NCI-H345 treated with DMSO at 0.1 percent for 48 hours (cell line): ENCODE data around the gene KLHDC9.
"Not testable (repeated sequence)": the region's sequence is repeated elsewhere in the genome, so short reads cannot be mapped to it uniquely, and the experiment has no call there.

Experiments
- DNase-seq: peaks from one replicate; lab custom pipeline; 2025; ENCODE audit not compliant: unreplicated experiment; lab: John Stamatoyannopoulos, UW

The KLHDC9 gene

DNA sequence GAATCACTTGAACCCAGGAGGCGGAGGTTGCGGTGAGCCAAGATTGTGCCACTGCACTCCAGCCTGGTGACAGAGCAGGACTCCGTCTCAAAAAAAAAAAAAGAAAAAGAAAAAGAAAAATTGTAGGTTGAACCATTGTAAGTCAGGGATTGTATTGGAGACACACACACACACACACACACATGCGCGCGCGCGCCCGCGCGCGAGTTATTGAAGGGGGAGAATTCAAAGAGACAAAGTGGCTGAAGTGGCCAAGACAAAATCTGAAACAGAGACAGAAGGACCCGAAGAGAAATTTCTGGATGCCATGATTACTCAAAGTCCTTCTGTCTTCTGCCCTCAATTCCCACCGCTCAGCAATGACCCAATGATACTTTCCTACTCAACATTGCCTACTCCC, 3.7 kb upstream of the KLHDC9 start:
- DNase-seq, result no peak

DNA sequence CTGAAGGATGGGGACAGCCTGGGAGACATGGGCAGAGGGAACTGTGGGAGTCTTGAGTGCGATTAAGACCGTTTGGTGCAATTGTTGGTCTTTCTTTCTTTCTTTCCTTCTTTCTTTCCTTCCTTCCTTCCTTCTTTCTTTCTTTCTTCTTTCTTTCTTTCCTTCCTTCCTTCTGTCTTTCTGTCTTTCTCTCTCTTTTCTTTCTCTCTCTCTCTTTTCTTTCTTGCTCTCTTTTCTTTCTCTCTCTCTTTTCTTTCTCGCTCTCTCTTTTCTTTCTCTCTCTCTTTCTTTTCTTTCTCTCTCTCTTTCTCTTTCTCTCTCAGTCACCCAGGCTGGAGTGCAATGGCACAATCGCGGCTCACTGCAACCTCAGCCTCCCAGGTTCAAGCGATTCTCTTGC, 2.9 kb upstream of the KLHDC9 start:
- DNase-seq, result no peak

DNA sequence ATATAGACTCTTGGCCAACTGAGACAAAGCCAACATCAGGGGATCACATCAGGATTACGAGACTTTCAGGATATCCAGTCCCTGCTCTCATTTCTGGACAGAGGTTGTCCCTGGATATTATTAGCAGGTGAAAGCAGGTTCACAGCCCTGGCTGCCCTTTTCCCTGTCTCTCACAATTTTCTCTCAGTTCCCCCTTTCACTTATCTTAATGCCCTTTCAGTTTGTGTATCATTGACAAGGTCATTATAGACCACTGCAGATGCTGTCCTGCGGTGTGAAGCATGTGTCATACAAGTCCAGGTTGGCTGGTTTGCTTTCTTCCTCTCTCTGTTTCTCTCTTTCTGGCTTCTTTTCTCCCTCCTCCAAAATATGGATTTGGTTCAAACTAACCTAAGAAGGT, 2.1 kb upstream of the KLHDC9 start:
- no peak for DNase-seq

DNA sequence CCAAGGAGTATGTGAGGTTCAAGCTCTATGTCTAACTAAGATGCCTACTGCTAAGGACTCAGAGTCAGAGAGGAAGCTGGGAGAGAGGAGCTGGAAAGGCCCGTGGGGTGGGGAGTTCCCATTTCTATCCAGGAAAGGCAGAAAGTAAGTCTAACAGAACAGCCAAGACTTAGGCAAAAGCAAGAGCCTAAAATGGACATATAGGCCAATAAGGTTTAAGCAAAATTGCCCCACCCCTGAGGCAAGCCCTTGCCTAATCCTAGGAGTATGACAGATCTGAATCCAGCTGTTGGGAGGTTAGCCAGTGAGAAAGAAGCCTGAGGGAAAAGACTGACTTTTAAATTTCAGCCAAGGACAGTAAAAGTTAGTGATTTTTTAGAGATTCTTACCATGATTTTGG, 1.6 kb upstream of the KLHDC9 start:
- no peak for DNase-seq

DNA sequence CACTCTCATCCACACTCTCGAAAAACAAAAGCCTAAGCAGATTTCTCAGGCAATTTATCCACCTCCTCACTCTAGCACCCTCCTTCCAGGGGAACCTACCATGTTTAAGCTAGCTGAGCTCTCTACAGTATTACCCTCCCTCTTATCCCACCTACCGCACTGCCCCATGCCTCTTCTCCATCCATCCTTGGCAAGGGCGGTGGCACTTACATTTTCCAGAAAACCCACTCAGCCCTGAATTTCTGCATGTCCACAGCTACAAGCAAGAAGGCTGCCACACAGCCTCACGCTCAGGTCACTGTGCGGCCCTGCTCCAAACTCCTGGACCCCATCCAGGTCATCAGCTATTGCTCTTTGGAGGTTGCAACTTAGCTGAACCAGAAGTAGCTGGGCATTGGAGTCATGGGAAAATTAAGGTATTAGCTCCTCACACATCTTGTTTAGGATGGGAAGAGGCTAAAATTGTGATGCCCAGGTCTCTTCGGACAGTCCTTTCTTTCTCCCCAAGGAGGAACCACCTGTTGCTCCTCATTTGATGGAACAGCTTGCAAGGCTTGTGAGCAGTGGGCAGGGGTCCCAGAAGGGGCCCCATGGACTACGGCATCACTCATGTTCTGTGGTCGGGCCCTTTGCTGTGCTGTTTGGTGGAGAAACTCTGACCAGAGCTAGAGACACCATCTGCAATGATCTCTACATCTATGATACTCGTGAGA, 1.1 kb downstream of the KLHDC9 start:
- no peak for DNase-seq

DNA sequence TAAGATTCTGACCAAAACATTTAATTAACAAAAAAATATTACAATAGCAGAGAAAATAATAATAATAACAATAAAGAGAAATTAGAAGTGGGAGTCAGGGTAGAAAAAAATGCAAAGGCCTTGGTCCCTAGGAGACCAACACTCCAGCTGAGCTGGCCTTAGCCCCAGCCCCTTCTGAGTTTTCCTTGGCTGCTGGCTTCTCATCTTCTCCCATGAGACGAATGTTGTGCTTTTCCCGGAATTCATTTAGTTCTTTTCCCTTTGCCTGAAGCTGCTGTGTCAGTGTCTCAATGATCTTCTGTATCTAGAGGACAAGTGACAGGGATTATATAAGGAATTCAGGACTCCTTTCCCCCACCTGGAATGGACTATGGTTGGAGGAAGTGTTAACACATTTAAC, 2.4 kb downstream of the KLHDC9 start:
- DNase-seq, result no peak

DNA sequence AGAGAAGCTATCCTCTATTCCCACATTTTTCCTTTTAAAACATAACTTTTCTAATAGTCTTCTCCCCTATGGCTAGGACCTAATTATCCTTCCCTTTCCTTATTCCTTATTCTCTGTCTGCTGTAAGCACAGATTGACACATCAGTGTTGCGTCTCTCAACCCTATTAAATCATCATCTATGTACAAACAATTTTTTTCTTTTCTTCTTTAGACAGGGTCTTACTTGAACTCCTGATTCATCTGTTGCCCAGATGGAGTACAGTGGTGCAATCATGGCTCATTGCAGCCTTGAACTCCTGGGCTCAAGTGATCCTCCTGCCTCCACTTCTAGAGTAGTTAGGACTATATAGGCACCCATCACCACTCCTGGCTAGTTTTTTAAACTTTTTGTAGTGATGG, 8.3 kb downstream of the KLHDC9 start:
- DNase-seq, result no peak

DNA sequence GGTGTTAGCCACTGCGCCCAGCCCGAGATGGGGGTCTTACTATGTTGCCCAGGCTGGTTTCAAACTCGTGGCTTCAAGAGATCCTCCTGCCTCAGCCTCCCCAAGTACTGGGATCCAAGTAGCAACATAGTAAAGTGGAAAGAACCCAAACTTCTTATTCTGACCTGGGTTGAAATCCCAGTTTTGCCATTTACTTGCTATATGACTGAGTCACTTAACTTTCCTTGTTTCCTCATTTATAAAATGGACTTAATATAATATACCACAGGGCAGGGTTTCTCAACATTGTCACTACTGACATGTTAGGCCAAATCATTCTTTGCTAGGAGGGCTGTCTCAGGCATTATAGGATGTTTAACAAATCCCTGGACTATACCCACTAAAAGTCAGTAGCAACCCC, 13.0 kb downstream of the KLHDC9 start:
- no peak for DNase-seq

DNA sequence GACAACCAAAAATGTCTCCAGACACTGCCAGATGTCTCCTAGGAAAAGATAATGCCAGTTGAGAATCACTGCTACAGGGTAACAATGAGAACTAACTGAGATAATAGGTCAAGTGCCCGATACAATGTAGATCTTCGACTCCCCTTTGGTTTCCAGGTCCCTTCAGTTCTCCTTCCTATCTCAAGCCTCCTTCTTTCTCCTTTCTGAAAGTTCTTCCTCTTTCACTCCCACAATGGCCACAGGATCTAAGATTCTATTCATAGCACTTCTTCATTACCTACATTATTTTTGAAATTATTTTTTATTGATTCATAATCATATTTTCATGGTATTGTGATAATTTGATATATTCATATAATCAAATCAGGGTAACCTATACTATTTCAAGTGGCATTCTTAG, 13.4 kb downstream of the KLHDC9 start:
- no peak for DNase-seq

DNA sequence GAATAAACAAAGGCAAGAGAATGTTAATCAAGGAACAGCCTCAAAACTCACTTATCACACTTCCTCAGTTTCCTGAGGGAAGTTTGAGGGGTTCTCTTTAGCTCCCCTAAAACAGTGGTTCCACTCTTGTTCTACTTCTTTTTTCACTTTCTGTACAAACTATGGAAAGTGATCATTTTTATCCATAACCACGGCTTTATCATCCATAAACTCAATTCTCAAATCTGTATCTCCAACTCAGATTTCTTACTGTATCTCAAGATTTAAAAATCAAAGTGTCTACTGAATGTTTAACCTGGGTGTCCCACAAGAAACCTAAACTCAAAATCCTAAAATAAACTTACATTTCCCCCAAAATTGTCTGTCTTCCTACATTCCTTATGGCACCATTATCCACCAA, 15.8 kb downstream of the KLHDC9 start:
- no peak for DNase-seq

DNA sequence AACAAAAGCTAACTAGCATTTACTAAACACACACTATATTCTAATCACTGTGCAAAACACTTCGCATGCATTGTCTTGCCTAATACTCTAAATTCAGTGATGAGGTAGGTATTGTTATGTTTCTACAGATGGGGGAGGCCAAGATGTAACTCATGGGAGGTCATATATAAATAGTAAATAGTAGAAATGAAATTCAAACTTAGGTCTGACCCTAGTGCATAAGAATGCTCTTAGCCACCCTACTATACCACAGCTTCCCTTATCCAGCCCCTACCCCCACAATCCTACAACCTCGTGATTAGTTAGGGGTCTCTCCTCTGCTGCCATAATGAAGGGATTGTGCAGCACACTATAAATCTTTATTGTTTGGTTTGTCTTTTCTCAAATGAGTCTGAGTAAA, 16.4 kb downstream of the KLHDC9 start:
- DNase-seq, result no peak

DNA sequence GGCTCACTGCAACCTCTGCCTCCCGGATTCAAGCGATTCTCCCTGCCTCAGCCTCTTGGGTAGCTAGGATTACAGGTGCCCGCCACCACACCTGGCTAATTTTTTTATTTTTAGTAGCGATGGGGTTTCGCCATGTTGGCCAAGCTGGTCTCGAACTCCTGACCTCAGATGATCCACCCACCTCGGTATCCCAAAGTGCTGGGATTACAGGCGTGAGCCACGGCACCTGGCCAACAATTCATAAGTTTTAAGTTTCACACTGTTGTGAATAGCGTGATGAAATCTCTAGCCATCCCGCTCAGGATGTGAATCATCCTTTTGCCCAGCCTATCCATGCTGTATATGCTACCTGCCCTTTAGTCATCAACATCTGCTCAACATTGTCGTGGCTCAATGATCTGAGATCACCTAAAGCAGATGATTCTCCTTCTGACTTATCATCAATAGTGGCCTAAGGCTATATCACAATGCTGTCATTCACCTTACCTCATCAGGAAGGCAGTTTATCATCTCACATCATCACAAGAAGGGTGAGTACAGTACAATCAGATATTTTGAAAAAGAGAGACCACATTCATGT, 17.1 kb downstream of the KLHDC9 start:
- DNase-seq, result no peak

DNA sequence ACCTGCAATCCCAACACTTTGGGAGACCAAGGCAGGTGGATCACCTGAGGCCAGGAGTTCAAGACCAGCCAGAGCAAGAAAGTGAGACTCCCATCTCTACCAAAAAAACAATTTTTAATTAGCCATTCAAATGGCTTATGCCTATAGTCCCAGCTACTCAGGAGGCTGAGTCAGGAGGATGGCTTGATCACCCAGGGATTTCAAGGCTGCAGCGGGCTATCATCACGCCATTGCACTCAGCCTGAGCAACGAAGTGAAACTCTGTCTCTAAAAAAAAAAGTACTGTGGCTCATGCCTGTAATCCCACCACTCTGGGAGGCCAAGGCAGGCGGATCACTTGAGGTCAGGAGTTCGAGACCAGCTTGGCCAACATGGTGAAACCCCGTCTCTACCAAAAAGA, 17.8 kb downstream of the KLHDC9 start:
- not testable (repeated sequence) for DNase-seq

DNA sequence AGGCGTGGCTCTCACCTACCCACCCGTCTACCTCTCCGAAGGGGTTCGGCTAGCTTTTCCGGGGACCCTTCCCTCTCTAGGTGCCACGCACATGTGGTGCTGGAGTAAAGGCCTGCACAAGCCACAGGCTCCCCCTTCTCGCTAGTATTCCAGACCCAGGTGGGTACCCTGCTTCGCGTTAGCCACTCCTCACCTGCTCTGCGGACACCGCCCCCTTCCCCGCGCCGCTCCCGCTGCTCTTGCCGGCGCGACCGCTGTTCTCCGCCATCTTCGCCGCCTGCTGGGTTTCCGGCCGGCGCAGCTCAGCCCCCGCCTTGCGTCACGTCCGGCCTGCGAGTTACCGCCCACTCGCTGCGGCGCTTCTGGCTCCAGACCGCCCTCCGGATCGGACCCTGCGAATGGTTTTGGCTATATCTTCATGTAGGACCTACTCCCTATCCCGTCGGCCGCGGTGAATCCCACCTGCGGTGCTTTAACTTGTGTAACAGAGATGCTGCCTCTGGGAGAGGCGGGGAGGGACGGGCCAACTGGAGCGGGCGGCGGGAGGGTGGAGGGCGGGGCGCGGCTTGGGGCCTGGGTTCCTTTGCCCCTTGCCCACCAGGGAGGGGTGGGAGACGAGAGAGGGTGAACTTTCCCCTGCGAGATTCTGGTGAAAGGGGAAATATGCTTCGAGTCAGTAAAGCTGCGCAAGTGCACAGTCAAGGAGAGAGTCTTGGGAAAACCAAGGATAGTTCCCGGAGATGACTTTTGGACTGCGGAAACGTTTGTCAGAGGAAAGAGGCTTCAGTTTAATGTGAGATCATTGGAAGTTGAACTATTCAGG, 19.8 kb downstream of the KLHDC9 start, which contains the start of the genes NIT1 and PFDN2:
Gene NIT1, plus strand, starts transcription at position 347 of the 823 bp plus-strand sequence. Its CDS starts 72 bp downstream, at position 419.
Gene PFDN2, minus strand, starts transcription at position 279 of the 823 bp plus-strand sequence. Its CDS starts 11 bp downstream, at position 268.
- DNase-seq, result peak; percentile 87

DNA sequence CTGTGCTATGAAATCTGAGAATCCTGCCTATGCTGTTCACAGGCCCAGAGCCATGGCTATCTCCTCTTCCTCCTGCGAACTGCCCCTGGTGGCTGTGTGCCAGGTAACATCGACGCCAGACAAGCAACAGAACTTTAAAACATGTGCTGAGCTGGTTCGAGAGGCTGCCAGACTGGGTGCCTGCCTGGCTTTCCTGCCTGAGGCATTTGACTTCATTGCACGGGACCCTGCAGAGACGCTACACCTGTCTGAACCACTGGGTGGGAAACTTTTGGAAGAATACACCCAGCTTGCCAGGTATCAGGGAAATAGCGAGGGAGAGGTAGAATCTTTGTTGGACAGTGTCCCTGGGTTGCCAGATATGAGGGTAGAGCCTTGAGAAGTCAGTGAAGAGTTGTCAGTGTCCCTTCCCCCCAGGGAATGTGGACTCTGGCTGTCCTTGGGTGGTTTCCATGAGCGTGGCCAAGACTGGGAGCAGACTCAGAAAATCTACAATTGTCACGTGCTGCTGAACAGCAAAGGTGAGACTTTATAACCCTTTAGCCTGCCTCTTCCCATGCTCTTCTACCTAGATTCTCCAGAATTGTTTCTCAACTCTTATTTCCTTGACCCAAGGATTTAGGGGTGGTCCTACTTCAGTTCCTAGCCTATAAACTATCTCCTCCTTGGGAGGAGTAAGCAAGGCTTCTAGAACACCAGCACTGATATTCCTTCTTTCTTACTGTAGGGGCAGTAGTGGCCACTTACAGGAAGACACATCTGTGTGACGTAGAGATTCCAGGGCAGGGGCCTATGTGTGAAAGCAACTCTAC, 21.1 kb downstream of the KLHDC9 start:
- no peak for DNase-seq

DNA sequence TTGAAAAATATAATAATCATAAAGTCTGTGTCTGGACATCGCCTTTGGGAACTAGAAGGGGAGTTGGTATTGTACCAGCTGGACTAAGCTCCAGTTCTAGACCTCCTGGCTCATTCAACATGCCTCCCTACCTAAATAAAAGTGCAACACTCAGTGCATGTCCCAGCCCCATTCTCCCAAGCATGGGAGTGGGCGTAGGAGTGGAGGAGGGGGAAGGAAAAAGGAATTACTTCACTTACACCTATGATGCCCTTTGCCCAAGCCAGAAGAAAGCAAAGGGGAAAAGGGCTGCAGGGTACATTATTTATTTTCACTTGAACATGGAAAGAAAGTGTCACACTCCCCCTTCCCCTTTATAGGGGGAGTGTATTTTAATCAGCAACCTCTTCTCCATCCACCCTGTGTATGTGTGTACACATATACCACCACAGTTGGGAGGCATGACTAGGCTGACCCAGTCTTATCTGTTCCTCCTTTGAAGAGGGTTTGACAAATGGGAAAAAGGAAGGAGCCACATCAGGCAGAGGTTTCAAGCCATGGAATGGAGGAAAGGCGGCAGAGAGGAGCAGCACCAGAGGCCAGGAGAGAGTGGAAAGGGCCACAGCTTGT, 23.0 kb downstream of the KLHDC9 start:
- DNase-seq, result no peak

DNA sequence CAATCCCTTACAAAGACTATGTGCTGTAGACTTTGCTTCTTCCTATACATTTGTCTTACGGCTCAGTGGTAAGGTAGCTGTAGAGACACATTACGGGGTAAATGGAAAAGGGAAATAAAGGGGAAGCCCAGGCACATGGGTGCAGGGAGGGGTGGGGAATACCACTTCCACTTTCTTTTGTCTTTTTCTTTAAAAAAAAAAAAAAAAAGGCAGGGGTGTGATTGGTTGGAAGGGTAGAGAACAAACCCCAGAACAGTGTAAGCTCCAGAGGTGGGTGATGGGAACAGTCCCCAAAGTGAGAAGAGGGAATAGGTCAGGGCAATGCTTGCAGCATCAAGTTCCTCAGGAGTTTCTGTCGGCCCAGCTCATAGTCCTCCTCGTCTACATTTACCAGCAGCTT, 23.7 kb downstream of the KLHDC9 start:
- no peak for DNase-seq

DNA sequence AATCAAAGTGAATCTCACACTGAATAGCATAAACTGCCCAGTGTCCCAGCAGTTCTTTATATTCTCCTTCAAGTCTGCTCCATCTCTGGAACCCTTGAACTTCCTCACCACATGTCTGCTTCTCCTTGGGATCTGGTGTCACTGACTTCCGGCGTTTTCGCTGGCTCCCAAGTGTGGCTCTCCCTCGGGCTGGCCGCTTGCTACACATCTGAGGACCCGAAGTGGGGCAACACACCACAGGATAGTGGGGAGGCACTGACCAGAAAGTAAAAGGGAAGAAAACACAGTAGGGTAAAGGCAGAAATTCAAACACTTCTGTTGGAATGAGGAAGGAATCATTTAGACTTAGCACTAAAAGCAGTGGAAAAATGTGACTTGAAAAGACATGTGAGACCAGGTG, 24.8 kb downstream of the KLHDC9 start:
- no peak for DNase-seq

DNA sequence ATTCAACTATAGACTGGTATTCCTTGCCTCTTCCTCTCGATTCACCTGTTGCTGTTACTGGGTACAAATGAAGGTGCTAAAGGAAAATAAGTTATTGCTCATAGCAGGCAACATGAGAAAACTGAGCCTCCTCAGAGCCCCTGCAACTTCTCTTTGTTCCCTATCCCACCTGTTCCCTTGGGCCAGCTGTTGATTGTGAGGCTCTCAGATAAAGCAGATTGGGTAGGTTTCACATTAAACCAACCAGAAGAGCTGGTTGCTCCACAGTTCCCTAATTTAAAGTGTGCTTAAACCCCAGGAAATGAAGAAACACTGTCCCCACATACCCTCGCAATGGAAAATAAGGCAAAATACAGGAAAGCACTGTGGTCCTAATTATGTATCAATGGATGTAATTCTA, 29.5 kb downstream of the KLHDC9 start:
- DNase-seq, result no peak

DNA sequence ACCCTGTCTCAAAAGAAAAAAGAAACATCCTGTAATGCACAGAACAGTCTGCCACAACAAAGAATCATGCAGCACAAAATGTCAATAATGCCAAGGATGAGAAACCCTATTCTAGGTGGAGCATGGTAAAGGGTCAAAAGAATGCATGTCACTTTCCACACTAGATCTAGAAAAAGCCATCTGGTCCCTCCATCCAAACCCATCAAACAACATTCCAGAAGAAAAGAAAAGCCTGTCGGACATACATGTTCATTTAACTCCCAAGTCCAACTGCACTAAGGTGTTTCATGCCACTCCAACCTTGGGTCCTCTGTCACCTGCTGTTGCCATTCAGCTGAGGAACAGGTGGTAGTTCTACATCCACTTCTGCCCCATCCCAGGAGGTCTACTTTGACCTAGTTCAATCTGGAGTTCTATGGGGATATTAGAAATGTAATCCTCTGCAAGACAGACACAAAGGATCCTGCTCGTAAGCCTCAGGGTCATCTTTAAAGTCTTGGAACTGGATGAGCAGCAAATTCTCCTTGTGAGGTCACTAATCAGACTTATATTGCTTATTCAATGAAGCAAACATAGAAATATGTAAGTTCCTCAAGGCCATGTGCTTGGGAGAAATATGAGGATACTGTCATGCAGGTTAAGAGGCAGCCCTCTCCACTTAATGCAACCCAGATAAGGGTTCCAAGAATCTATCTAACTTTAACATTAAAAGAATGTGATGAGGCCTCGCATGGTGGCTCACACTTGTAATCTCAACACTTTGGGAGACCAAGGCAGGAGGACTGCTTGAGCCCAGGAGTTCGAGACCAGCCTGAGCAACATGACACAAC, 30.6 kb downstream of the KLHDC9 start:
- DNase-seq, result no peak
